Left lung (tissue), 10 donors: Measurements from ENCODE around the gene GAREM1. TPM values are rescaled to one million over a fixed set of nuclear protein-coding genes. Genes with fewer than 3 reads are reported as not detected.

ENCODE experiments used
- ATAC-seq: fragments of 200-7000 bp; cut with Tn5 transposase; one replicate; pipeline ENCODE4 v1.9.1; 2020; ENCODE audit warnings: moderate library complexity
- DNase-seq, 4 donors: peaks; one replicate each; pipeline ENCODE4 v3.0.0-alpha.2; 2013 to 2020
- H3K27ac ChIP-seq, 2 donors: fragments of 200-600 bp; sonication (generic) in 1 of 2; one replicate each; pipeline versions ENCODE4 v1.5.0 to v1.8.0; 2020 to 2021
- H3K27me3 ChIP-seq, 2 donors: fragments of 200-600 bp; sonication (generic) in 1 of 2; one replicate each; pipeline versions ENCODE4 v1.5.0 to v1.8.0; 2020 to 2021
- H3K36me3 ChIP-seq, 2 donors: fragments of 200-600 bp; sonication (generic) in 1 of 2; one replicate each; pipeline versions ENCODE4 v1.5.0 to v1.8.0; 2020 to 2021
- H3K4me1 ChIP-seq, 2 donors: fragments of 200-600 bp; one replicate each; pipeline ENCODE4 v1.8.0; 2021
- H3K4me3 ChIP-seq, 2 donors: fragments of 200-600 bp; sonication (generic) in 1 of 2; one replicate each; pipeline versions ENCODE4 v1.5.0 to v1.8.0; 2020 to 2021; ENCODE audit warnings: mild to moderate bottlenecking in 1 of 2
- H3K9me3 ChIP-seq, 2 donors: fragments of 200-600 bp; sonication (generic) in 1 of 2; one replicate each; pipeline versions ENCODE4 v1.5.0 to v1.8.0; 2020 to 2021
- CTCF ChIP-seq, 2 donors: fragments of 200-600 bp; sonication (generic) in 1 of 2; IDR thresholded peaks; one replicate each; pipeline versions ENCODE4 v1.5.0 to v1.8.0; 2021; ENCODE audit warnings: antibody characterized with exemption in 2 of 2
- intact Hi-C, 2 donors: fragments of 100-400 bp; cut with DNase I; formaldehyde crosslinking; loops; one replicate each; pipeline versions ENCODE4 v1.11.2 to v1.14.2; 2022
- polyA plus RNA-seq, 6 donors: library from polyadenylated mRNA; unstranded; fragments of 120-200 nt; gene quantifications; one replicate each; pipeline ENCODE4 v1.2.1, GENCODE V29; 2013; ENCODE audit not compliant: insufficient read length in 6 of 6
- total RNA-seq, 2 donors: library from RNA; stranded (reverse); fragmentation: NEBNext Ultra II Directional; extraction: Animal tissue kit (Norgen Biotek cat#: 25700); gene quantifications; one replicate each; pipeline ENCODE4 v1.2.1, GENCODE V29; 2021
- donor health status: DM: no; HTN: yes; CAD: no.
- donor health status: DM: no; HTN: no; CAD: no.

GAREM1 gene
- total and polyA plus RNA-seq, 8 donors = 10.3 to 20.2 (median 13.1) TPM

GRCh38 chr18:32318581-32318980 lies 152.1 kb downstream of the GAREM1 start:
- intact Hi-C loops = no loop called here
- ATAC-seq (no peak), DNase-seq (no peak)
- Histone ChIP-seq H3K4me3 (no peak overlapping the region), H3K4me1 (peaks cover 0 to 6% of the 10 kb centered on the region in 2 donors), H3K27me3 (no peaks in the 10 kb centered on the region), H3K9me3 (no peaks in the 10 kb centered on the region), H3K27ac (no peak overlapping the region), H3K36me3 (no peaks in the 10 kb centered on the region)
- TF ChIP-seq CTCF (IDR thresholded peaks at IDR 0.05) = no peak

GRCh38 chr18:32317651-32318050 lies 153.0 kb downstream of the GAREM1 start:
- Histone ChIP-seq H3K36me3 (no peaks in the 10 kb centered on the region), H3K27me3 (no peaks in the 10 kb centered on the region), H3K27ac (peak overlapping the region; percentile 5 to 43), H3K4me3 (no peak overlapping the region), H3K4me1 (peaks cover 0 to 6% of the 10 kb centered on the region in 2 donors), H3K9me3 (no peaks in the 10 kb centered on the region)
- TF ChIP-seq CTCF (IDR thresholded peaks at IDR 0.05) = no peak
- peak in 1 of 4 donors; percentile 26 for DNase-seq
- peak; percentile 69 for ATAC-seq
- intact Hi-C loops = no loop called here

GRCh38 chr18:32315881-32316280 lies 154.8 kb downstream of the GAREM1 start:
- no peak overlapping the region for H3K4me3 ChIP-seq
- intact Hi-C loops = no loop called here

GRCh38 chr18:32310774-32311173 lies 159.9 kb downstream of the GAREM1 start:
- Histone ChIP-seq H3K4me3 (no peak overlapping the region), H3K4me1 (no peaks in the 10 kb centered on the region), H3K9me3 (no peaks in the 10 kb centered on the region), H3K27me3 (no peaks in the 10 kb centered on the region), H3K27ac (no peak overlapping the region), H3K36me3 (no peaks in the 10 kb centered on the region)
- TF ChIP-seq CTCF (IDR thresholded peaks at IDR 0.05) = no peak
- DNase-seq (no peak), ATAC-seq (no peak)
- intact Hi-C loops = no loop called here

More at GRCh38 chr18:32315881-32316280, 154.8 kb downstream of the GAREM1 start:
- H3K36me3 ChIP-seq = no peaks in the 10 kb centered on the region
- H3K27ac ChIP-seq = no peak overlapping the region
- TF ChIP-seq CTCF (IDR thresholded peaks at IDR 0.05) = no peak
- H3K27me3 ChIP-seq = no peaks in the 10 kb centered on the region
- no peak for ATAC-seq
- DNase-seq = no peak
- H3K9me3 ChIP-seq = no peaks in the 10 kb centered on the region
- peaks cover 0 to 6% of the 10 kb centered on the region in 2 donors for H3K4me1 ChIP-seq

GRCh38 chr18:32310101-32310500 lies 160.6 kb downstream of the GAREM1 start:
- no peaks in the 10 kb centered on the region for H3K9me3 ChIP-seq
- no peaks in the 10 kb centered on the region for H3K36me3 ChIP-seq
- no peaks in the 10 kb centered on the region for H3K27me3 ChIP-seq
- H3K4me3 ChIP-seq = no peak overlapping the region
- intact Hi-C loops = no loop called here
- peak; percentile 33 for ATAC-seq
- TF ChIP-seq CTCF (IDR thresholded peaks at IDR 0.05) = no peak
- no peaks in the 10 kb centered on the region for H3K4me1 ChIP-seq
- H3K27ac ChIP-seq = no peak overlapping the region
- peak in 1 of 4 donors; percentile 61 for DNase-seq
